ENCODE measurements around the gene KRT3.

KRT3 gene

DNA sequence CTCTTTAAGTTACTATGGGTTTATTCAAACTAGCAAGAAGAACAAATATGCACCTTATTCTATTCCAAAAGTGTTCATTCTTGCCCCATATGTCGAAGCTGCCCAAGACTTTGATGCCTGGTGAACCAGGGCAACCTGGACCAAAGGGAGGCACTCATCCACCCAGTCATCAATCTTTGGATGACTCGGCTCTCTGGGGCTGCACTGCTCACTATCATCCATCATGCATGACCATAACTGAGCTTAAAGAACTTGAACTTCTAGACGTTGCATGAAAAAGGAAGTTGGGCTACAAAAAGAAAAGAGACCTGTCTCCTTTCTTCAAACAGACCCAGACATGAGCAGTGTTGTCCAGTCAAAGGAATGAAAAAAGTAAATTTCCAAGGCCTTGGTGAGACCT lies 16.8 kb upstream of the KRT3 start:
- TF ChIP-seq CTCF (IDR thresholded peaks at IDR 0.05; ENCODE audit: low read depth, low read length): no peak
- no peak overlapping the region for H3K4me3 ChIP-seq (ENCODE audit: low read depth, low read length)

GRCh38 chr12:52812073-52812400 lies 16.1 kb upstream of the KRT3 start:
- no peak for TF ChIP-seq CTCF (IDR thresholded peaks at IDR 0.05; ENCODE audit: low read depth, low read length)
- no peak overlapping the region for H3K4me3 ChIP-seq (ENCODE audit: low read depth, low read length)

DNA sequence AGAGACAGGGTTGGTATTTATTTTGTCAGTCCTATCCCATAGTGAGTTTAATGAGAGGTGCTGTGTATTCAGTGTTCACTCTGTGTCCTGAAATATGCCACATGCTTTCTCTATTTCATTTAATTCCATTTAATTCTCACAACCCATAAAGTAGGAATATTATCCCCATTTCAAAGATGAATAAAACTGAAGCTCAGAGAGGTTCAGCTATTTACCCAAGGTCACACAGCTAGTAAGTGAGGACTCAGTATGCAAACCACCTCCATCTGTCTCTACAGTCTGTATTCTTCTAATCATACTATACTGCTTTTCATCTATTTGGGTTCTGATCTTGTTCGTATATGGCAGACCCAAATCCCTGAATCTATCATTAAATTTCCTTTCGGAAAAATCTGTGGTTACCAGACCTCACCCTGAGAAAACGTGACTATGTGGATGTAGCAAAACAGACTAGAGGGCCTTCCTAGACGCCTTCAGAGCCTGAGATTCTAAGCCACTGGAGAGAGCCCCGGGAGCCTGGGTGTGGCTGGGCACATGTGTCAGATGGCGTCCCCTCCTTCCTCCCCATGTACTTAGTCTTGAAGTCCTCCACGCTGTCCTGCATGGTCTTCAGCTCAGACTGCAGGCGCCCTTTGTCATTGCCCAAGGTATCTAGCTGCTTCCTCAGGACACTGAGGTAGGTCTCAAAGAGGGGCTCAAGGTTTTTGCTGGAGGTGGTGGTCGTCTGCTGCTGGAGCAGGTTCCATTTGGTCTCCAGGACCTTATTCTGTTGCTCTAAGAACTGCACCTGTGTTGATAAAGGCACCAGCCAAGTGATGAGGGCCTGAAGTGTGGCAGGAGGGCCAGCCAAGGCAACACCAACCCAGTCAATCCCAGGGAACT lies 15.5 kb upstream of the KRT3 start:
- TF ChIP-seq CTCF (IDR thresholded peaks at IDR 0.05; ENCODE audit: low read depth, low read length): no peak
- H3K4me3 ChIP-seq (ENCODE audit: low read depth, low read length): no peak overlapping the region

GRCh38 chr12:52810554-52810953 lies 14.6 kb upstream of the KRT3 start:
- H3K4me3 ChIP-seq (ENCODE audit: low read depth, low read length): no peak overlapping the region
- TF ChIP-seq CTCF (IDR thresholded peaks at IDR 0.05; ENCODE audit: low read depth, low read length): no peak

DNA sequence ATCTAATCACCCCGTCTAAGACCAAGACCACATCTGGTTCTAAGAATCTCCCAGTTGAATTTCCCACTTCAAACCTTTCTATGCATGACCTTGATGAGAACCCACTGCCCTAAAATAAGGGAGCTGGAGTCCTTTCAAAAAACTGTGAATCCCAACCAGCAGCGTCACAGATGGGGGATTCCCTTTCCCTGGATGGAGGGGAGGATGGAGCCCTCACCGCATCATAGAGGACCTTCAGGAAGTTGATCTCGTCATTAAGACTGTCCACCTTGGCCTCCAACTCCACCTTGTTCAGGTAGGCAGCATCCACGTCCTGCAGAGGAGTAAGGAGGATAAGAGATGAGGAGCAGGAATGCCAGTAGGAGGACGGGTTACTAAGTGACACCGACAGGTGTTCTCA lies 13.2 kb upstream of the KRT3 start:
- H3K4me3 ChIP-seq (ENCODE audit: low read depth, low read length): no peak overlapping the region
- TF ChIP-seq CTCF (IDR thresholded peaks at IDR 0.05; ENCODE audit: low read depth, low read length): no peak

- no peak overlapping the region for H3K4me3 ChIP-seq (ENCODE audit: low read depth, low read length)
- no peak for TF ChIP-seq CTCF (IDR thresholded peaks at IDR 0.05; ENCODE audit: low read depth, low read length)
These were observed 12.8 kb upstream of the KRT3 start for GRCh38 chr12:52808573-52809160.

All from WI38 (cell line).